Measurements from ENCODE around the gene ROGDI.

The ROGDI gene

GRCh38 chr16:4801962-4802658 lies at the start of gene ROGDI:
ROGDI (minus strand) TSS chr16:4802633; CDS start chr16:4802571, 62 bp downstream.
- no peak for DNase-seq (ENCODE audit: low read depth)

GRCh38 chr16:4850211-4850610 lies 47.8 kb upstream of the ROGDI start:
- no peak for DNase-seq (ENCODE audit: low read depth)

GRCh38 chr16:4847774-4848587 lies 45.5 kb upstream of the ROGDI start:
- no peak for DNase-seq (ENCODE audit: low read depth)

- DNase-seq (ENCODE audit: low read depth), result peak; percentile 87
Observed at GRCh38 chr16:4846901-4847773, 44.7 kb upstream of the ROGDI start, which contains the start of the genes GLYR1 and UBN1. GLYR1 (minus strand) TSS chr16:4847288; CDS start chr16:4847265, 23 bp downstream. UBN1 (plus strand) TSS chr16:4847481; CDS start chr16:4852918, 5,437 bp downstream.

- no peak for DNase-seq (ENCODE audit: low read depth)
Observed at GRCh38 chr16:4846503-4846900, 44.1 kb upstream of the ROGDI start.

- DNase-seq (ENCODE audit: low read depth), result no peak
Observed at GRCh38 chr16:4840984-4841383, 38.6 kb upstream of the ROGDI start.

- DNase-seq (ENCODE audit: low read depth), result no peak
Observed at GRCh38 chr16:4839942-4840341, 37.5 kb upstream of the ROGDI start.

- no peak for DNase-seq (ENCODE audit: low read depth)
Observed at GRCh38 chr16:4837733-4838501, 35.5 kb upstream of the ROGDI start.

- no peak for DNase-seq (ENCODE audit: low read depth)
Observed at GRCh38 chr16:4836727-4837126, 34.3 kb upstream of the ROGDI start.

GRCh38 chr16:4833584-4833983 lies 31.2 kb upstream of the ROGDI start:
- no peak for DNase-seq (ENCODE audit: low read depth)

GRCh38 chr16:4832698-4833343 lies 30.4 kb upstream of the ROGDI start:
- no peak for DNase-seq (ENCODE audit: low read depth)

- DNase-seq (ENCODE audit: low read depth), result no peak
Observed at GRCh38 chr16:4831616-4832015, 29.2 kb upstream of the ROGDI start.

- no peak for DNase-seq (ENCODE audit: low read depth)
Observed at GRCh38 chr16:4830408-4830807, 28.0 kb upstream of the ROGDI start.

GRCh38 chr16:4828567-4829321 lies 26.3 kb upstream of the ROGDI start:
- no peak for DNase-seq (ENCODE audit: low read depth)

GRCh38 chr16:4826980-4827379 lies 24.5 kb upstream of the ROGDI start:
- DNase-seq (ENCODE audit: low read depth), result no peak

- DNase-seq (ENCODE audit: low read depth), result no peak
Observed at GRCh38 chr16:4826526-4826925, 24.1 kb upstream of the ROGDI start.

GRCh38 chr16:4825196-4825595 lies 22.8 kb upstream of the ROGDI start:
- DNase-seq (ENCODE audit: low read depth), result no peak

GRCh38 chr16:4820652-4821051 lies 18.2 kb upstream of the ROGDI start:
- no peak for DNase-seq (ENCODE audit: low read depth)

GRCh38 chr16:4814542-4815173 lies 12.2 kb upstream of the ROGDI start:
- DNase-seq (ENCODE audit: low read depth), result no peak

GRCh38 chr16:4814046-4814445 lies 11.6 kb upstream of the ROGDI start:
- no peak for DNase-seq (ENCODE audit: low read depth)

All from CMK (cell line).